Thoracic aorta (tissue), 2 donors: Measurements from ENCODE around the gene ZNF496. TPM values are rescaled to one million over a fixed set of nuclear protein-coding genes. Genes with fewer than 3 reads are reported as not detected.
"Not testable (repeated sequence)": the region's sequence is repeated elsewhere in the genome, so short reads cannot be mapped to it uniquely, and the experiment has no call there.

Experiments
- ATAC-seq: fragments of 150-250 bp; one replicate; pipeline ENCODE4 v1.8.0; 2017; ENCODE audit warnings: low read depth; ENCODE audit not compliant: insufficient number of reproducible peaks, low FRiP score
- DNase-seq: peaks from one replicate; pipeline ENCODE4 v3.0.0-alpha.2; 2020; ENCODE audit warnings: low spot score
- H3K27ac ChIP-seq, 2 donors: fragments of 200-600 bp; sonication (generic); 1 replicate in 1 of 2; 2 replicates in 1 of 2; pipeline ENCODE4 v1.5.1; 2016; ENCODE audit warnings: mild to moderate bottlenecking in 2 of 2, moderate library complexity in 2 of 2
- H3K27me3 ChIP-seq: fragments of 200-600 bp; sonication (generic); replicated peaks from 2 replicates; pipeline ENCODE4 v1.6.0; 2016; ENCODE audit warnings: mild to moderate bottlenecking; ENCODE audit not compliant: insufficient read depth
- H3K36me3 ChIP-seq: fragments of 200-600 bp; sonication (generic); one replicate; pipeline ENCODE4 v1.5.1; 2016
- H3K4me1 ChIP-seq, 2 donors: fragments of 200-600 bp; sonication (generic); 1 replicate in 1 of 2; 2 replicates in 1 of 2; pipeline versions ENCODE4 v1.5.1 to v1.6.0; 2016; ENCODE audit warnings: low read depth in 2 of 2, mild to moderate bottlenecking in 1 of 2; ENCODE audit not compliant: control insufficient read depth in 1 of 2
- H3K4me3 ChIP-seq: fragments of 200-600 bp; sonication (generic); 2 replicates; pipeline ENCODE4 v1.5.1; 2016; ENCODE audit warnings: mild to moderate bottlenecking
- H3K9me3 ChIP-seq: fragments of 200-600 bp; sonication (generic); 2 replicates; pipeline ENCODE4 v1.5.1; 2016
- total RNA-seq, 2 donors: library from RNA; depleted of rRNA; stranded (reverse); fragments of >200 nt; gene quantifications; one replicate each; pipeline versions ENCODE4 v1.1.0 to v1.2.3, GENCODE V29; 2016
- TF ChIP-seq, protein P1 (sequence below): fragments of 200-600 bp; sonication (generic); IDR thresholded peaks from one replicate; pipeline ENCODE4 v1.5.1; 2019; ENCODE audit warnings: antibody characterized with exemption

The ZNF496 gene
- total RNA-seq, 2 donors from 2014 or later: 37.0 to 55.4 TPM

- H3K27ac ChIP-seq: no peak overlapping the region
- no peak overlapping the region for H3K4me3 ChIP-seq
- H3K4me1 ChIP-seq: peaks cover 3 to 12% of the 10 kb centered on the region in 2 donors
- H3K27me3 ChIP-seq: no peaks in the 10 kb centered on the region
- ATAC-seq: peak; percentile 35
- H3K36me3 ChIP-seq: no peaks in the 10 kb centered on the region
- TF ChIP-seq, protein P1, sequence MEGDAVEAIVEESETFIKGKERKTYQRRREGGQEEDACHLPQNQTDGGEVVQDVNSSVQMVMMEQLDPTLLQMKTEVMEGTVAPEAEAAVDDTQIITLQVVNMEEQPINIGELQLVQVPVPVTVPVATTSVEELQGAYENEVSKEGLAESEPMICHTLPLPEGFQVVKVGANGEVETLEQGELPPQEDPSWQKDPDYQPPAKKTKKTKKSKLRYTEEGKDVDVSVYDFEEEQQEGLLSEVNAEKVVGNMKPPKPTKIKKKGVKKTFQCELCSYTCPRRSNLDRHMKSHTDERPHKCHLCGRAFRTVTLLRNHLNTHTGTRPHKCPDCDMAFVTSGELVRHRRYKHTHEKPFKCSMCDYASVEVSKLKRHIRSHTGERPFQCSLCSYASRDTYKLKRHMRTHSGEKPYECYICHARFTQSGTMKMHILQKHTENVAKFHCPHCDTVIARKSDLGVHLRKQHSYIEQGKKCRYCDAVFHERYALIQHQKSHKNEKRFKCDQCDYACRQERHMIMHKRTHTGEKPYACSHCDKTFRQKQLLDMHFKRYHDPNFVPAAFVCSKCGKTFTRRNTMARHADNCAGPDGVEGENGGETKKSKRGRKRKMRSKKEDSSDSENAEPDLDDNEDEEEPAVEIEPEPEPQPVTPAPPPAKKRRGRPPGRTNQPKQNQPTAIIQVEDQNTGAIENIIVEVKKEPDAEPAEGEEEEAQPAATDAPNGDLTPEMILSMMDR: no peak
- no peak for DNase-seq
- H3K9me3 ChIP-seq: no peaks in the 10 kb centered on the region
Observed at GRCh38 chr1:247367786-247368422, 36.2 kb upstream of the ZNF496 start.

DNA sequence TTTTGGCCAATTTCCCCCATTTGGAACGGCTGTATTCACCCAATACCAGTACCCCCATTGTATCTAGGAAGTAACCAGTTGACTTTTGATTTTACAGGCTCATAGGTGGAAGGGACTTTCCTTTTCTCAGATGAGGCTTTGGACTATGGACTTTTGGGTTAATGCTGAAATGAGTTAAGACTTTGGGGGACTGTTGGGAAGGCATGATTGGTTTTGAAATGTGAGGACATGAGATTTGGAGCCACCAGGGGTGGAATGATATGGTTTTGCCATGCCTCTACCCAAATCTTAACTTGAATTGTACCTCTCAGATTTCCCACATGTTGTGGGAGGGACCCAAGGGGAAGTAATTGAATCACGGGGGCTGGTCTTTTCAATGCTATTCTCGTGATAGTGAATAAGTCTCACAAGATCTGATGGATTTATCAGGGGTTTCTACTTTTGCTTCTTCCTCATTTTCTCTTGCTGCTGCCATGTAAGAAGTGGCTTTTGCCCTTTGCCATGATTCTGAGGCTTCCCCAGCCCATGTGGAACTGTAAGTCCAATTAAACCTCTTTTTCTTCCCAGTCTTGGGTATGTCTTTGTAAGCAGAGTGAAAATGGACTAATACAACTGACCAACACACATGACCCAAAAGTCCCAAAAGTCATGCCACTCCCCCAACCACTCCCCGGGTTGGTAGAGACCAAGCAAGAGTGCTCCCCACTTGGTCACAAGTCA lies 35.4 kb upstream of the ZNF496 start:
- H3K27ac ChIP-seq: no peak overlapping the region
- TF ChIP-seq, protein P1: no peak
- no peaks in the 10 kb centered on the region for H3K9me3 ChIP-seq
- DNase-seq: no peak
- H3K4me1 ChIP-seq: peaks cover 3 to 12% of the 10 kb centered on the region in 2 donors
- no peaks in the 10 kb centered on the region for H3K36me3 ChIP-seq
- no peak for ATAC-seq
- no peak overlapping the region for H3K4me3 ChIP-seq
- H3K27me3 ChIP-seq: no peaks in the 10 kb centered on the region

DNA sequence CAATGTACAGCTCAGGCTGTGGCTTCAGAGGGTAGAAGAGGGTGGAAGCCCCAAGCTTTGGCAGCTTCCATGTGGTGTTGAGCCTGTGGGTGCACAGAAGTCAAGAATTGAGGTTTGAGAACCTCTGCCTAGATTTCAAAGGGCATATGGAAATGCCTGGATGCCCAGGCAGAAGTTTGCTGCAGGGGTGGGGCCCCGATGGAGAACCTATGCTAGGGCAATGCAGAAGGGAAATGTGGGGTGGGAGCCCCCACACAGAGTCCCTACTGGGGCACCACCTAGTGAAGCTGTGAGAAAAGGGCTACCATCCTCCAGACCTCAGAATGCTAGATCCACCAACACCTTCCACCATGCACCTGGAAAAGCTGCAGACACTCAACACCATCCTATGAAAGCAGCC lies 34.7 kb upstream of the ZNF496 start:
- not testable (repeated sequence) for DNase-seq

DNA sequence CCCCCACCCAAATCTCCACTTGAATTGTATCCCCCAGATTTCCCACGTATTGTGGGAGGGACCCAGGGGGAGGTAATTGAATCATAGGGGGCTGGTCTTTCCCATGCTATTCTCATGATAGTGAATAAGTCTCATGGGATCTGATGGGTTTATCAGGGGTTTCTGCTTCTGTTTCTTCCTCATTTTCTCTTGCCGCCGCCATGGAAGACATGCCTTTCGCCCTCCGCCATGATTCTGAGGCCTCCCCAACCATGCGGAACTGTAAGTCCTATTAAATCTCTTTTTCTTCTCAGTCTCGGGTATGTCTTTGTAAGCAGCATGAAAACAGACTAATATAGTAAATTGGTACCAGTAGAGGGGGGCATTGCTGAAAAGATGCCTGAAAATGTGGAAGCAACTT lies 33.4 kb upstream of the ZNF496 start:
- DNase-seq (no peak), ATAC-seq (no peak)
- Histone ChIP-seq H3K4me3 (no peak overlapping the region), H3K36me3 (no peaks in the 10 kb centered on the region), H3K9me3 (no peaks in the 10 kb centered on the region), H3K4me1 (peaks cover 10 to 24% of the 10 kb centered on the region in 2 donors), H3K27me3 (no peaks in the 10 kb centered on the region), H3K27ac (no peak overlapping the region)
- TF ChIP-seq, protein P1: no peak

More for the DNA sequence above, 34.7 kb upstream of the ZNF496 start:
- H3K4me1 ChIP-seq: peaks cover 5 to 13% of the 10 kb centered on the region in 2 donors
- H3K27ac ChIP-seq, H3K27me3 ChIP-seq, H3K9me3 ChIP-seq, ATAC-seq, H3K4me3 ChIP-seq, H3K36me3 ChIP-seq: not testable (repeated sequence)

DNA sequence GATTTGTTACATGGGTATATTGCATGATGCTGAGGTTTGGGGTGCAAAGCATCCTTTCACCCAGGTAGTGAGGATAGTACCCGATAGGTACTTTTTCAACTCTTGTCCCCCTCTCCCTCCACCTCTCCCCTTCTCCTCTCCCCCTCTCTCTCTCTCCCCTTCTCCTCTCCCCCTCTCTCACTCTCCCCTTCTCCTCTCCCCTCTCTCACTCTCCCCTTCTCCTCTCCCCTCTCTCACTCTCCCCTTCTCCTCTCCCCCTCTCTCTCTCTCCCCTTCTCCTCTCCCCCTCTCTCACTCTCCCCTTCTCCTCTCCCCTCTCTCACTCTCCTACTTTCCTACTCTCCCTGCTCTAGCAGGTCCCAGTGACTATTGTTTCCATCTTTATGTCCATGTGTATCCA lies 31.3 kb upstream of the ZNF496 start:
- H3K4me1 ChIP-seq: peaks cover 10 to 22% of the 10 kb centered on the region in 2 donors
- H3K4me3 ChIP-seq, H3K9me3 ChIP-seq, ATAC-seq, H3K27me3 ChIP-seq, H3K27ac ChIP-seq, H3K36me3 ChIP-seq, DNase-seq: not testable (repeated sequence)

GRCh38 chr1:247362153-247362552 lies 30.5 kb upstream of the ZNF496 start:
- DNase-seq (no peak), ATAC-seq (no peak)
- Histone ChIP-seq H3K9me3 (no peaks in the 10 kb centered on the region), H3K27me3 (no peaks in the 10 kb centered on the region), H3K36me3 (no peaks in the 10 kb centered on the region), H3K4me3 (no peak overlapping the region), H3K27ac (no peak overlapping the region), H3K4me1 (peaks cover 7 to 13% of the 10 kb centered on the region in 2 donors)
- TF ChIP-seq, protein P1: no peak
